ENCODE results near the gene GMEB2. TPM values are rescaled to one million over a fixed set of nuclear protein-coding genes. Genes with fewer than 3 reads are reported as not detected.
"Not testable (repeated sequence)": the region's sequence is repeated elsewhere in the genome, so short reads cannot be mapped to it uniquely, and the experiment has no call there.

The GMEB2 gene
- total RNA-seq, 1 experiment from 2014 or later: 10.4 TPM

DNA sequence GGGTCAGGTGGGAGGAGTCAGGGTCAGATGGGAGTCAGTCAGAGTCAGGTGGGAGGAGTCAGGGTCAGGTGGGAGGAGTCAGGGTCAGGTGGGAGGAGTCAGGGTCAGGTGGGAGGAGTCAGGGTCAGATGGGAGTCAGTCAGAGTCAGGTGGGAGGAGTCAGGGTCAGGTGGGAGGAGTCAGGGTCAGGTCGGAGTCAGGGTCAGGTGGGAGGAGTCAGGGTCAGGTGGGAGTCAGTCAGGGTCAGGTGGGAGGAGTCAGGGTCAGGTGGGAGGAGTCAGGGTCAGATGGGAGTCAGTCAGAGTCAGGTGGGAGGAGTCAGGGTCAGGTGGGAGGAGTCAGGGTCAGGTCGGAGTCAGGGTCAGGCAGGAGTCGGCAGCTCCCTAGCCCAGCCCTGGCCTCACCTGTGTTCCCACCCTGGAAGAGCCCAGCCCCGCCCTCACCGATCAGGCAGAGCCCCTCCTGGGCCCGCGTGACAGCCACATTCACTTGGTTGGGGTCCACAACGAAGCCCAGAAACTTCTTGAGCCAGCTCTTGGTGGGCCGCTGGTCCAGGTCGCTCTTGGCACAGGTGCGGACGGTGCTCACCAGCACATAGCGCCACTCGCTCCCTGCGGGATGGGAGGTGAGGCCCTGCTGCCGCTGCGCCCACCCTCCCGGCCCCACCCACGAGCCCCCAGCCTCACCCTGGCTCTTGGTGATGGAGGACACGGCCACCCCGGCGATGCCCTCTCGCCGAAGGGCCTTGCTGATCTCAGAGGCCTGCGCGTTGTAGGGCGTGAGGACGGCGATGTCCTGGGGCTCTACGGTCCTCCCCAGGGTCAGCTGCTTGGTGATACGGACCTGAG, 67.2 kb downstream of the GMEB2 start:
- not testable (repeated sequence) for H3K4me3 ChIP-seq; H3K27ac ChIP-seq; H3K4me1 ChIP-seq (replicated peaks); H3K27me3 ChIP-seq (replicated peaks); H3K9me3 ChIP-seq (replicated peaks); DNase-seq (ENCODE audit: low read depth in 1 of 2, low spot score in 2 of 2)
- H3K36me3 ChIP-seq: peaks cover 34% of the 10 kb centered on the region

DNA sequence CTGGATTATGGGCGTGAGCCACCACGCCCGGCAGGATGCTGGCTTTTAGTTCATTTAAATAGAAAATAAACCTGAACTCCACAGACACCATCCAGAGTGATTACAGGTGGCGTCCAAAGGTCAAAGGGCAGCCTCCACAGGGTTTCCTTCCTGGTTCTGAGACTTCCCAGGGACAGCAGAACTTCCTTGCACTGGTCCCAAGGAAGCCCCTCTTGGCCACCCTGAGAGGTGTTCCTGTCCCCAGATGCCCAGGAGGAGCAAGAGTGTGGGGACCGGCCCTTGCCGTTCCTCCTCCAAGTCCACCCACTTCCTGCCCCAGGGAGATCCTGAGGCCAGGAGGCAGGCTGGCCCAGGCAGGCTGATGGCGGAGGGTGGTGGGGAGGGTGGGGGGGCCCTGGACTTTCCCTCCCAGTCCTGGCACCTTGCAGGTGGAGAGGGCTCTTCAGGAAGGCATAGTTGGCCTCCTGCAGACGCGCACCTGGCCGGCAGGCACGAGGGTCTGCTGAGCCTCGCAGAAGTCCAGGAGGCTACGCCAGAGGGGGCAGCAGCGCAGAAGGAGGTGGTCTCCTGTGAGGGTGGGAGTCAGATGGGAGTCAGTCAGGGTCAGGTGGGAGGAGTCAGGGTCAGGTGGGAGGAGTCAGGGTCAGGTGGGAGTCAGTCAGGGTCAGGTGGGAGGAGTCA, 68.0 kb downstream of the GMEB2 start:
- H3K4me3 ChIP-seq: no peak overlapping the region
- H3K9me3 ChIP-seq (replicated peaks): no peaks in the 10 kb centered on the region
- no peak for DNase-seq (ENCODE audit: low read depth in 1 of 2, low spot score in 2 of 2)
- H3K27ac ChIP-seq: no peak overlapping the region
- H3K4me1 ChIP-seq (replicated peaks): no peaks in the 10 kb centered on the region; the same call in 1 of the 2 replicates
- no peaks in the 10 kb centered on the region for H3K27me3 ChIP-seq (replicated peaks)
- H3K36me3 ChIP-seq: peaks cover 27% of the 10 kb centered on the region

DNA sequence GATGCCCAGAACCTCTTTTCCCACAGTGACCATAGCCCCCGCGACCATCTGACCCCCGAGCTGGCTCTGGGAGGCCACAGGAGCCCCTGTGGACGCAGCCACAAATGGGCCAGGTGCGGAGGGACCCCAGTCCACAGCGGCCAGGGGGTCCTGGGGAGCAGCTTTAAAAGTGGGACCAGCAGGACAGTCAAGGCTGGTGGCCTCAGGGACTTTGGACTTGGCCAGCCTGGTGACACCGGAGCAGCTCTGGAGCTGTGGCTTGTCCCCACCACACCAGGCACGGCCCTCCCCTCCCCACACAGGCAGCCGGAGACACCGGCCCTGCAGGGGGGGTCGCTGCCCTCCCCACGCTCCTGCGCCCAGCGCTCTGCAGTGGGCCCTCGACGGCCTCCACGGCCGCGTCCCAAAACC, 69.4 kb downstream of the GMEB2 start:
- 0 out of 2 replicates have a peak, but pooled peaks cover 3% of the 10 kb centered on the region for H3K9me3 ChIP-seq (replicated peaks)
- H3K36me3 ChIP-seq: peaks cover 16% of the 10 kb centered on the region
- H3K27me3 ChIP-seq (replicated peaks): 0 out of 2 replicates have a peak, but pooled peaks cover 6% of the 10 kb centered on the region
- H3K27ac ChIP-seq: no peak overlapping the region
- DNase-seq (ENCODE audit: low read depth in 1 of 2, low spot score in 2 of 2): no peak
- H3K4me3 ChIP-seq: no peak overlapping the region
- peaks cover 5% of the 10 kb centered on the region for H3K4me1 ChIP-seq (replicated peaks)

DNA sequence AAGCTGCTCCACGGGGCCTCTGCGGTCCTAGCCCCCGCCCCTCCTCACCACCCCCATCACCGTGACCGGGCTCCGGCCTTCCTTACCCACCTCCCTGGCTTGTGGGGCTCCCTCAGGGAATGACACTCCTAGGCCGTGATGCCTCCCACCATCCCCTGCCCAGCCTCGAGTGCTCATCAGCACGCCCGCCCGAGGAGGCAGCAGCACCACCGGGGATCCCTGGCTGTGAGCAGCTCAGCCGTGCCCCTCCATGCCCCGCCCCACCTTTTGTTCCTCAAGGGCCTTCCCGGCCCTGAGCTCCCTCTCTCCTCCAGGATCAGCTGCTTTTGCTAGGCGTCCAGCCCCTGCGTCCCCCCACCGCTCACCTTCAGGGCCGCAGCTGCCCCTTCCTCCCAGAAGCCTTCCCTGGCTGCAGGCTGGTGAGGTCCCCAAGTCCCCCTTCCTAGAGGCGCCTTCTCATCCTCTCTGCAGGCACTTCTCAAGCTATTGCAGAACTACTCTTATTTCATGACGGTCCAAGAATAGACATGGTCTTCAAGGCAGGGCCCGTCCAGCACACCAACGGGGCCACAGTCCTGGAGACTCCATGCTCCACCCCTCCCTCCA, 69.9 kb downstream of the GMEB2 start:
- H3K27ac ChIP-seq: no peak overlapping the region
- 0 out of 2 replicates have a peak, but pooled peaks cover 6% of the 10 kb centered on the region for H3K27me3 ChIP-seq (replicated peaks)
- peaks cover 5% of the 10 kb centered on the region for H3K4me1 ChIP-seq (replicated peaks)
- H3K36me3 ChIP-seq: peaks cover 14% of the 10 kb centered on the region
- DNase-seq (ENCODE audit: low read depth in 1 of 2, low spot score in 2 of 2): no peak
- 0 out of 2 replicates have a peak, but pooled peaks cover 3% of the 10 kb centered on the region for H3K9me3 ChIP-seq (replicated peaks)
- no peak overlapping the region for H3K4me3 ChIP-seq

DNA sequence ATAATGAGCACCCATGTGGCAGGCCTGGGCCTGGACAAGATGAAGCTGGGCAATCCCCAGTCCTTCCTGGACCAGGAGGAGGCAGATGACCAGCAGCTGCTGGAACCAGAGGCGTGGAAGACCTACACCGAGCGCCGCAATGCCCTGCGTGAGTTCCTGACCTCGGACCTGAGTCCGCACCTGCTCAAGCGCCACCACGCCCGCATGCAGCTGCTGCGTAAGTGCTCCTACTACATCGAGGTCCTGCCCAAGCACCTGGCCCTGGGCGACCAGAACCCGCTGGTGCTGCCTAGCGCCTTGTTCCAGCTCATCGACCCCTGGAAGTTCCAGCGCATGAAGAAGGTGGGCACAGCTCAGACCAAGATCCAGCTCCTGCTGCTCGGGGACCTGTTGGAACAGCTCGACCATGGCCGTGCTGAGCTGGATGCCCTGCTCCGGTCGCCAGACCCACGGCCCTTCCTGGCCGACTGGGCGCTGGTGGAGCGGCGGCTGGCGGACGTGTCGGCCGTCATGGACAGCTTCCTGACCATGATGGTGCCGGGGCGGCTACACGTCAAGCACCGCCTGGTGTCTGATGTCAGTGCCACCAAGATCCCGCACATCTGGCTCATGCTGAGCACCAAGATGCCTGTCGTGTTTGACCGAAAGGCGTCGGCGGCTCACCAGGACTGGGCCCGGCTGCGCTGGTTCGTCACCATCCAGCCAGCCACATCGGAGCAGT, 71.1 kb downstream of the GMEB2 start:
- no peak for DNase-seq (ENCODE audit: low read depth in 1 of 2, low spot score in 2 of 2)
- Histone ChIP-seq H3K9me3 (replicated peaks) (0 out of 2 replicates have a peak, but pooled peaks cover 3% of the 10 kb centered on the region), H3K4me3 (no peak overlapping the region), H3K27ac (no peak overlapping the region), H3K4me1 (replicated peaks) (peaks cover 5% of the 10 kb centered on the region), H3K27me3 (replicated peaks) (peaks cover 6% of the 10 kb centered on the region; the same call in 1 of the 2 replicates), H3K36me3 (peaks cover 8% of the 10 kb centered on the region)

DNA sequence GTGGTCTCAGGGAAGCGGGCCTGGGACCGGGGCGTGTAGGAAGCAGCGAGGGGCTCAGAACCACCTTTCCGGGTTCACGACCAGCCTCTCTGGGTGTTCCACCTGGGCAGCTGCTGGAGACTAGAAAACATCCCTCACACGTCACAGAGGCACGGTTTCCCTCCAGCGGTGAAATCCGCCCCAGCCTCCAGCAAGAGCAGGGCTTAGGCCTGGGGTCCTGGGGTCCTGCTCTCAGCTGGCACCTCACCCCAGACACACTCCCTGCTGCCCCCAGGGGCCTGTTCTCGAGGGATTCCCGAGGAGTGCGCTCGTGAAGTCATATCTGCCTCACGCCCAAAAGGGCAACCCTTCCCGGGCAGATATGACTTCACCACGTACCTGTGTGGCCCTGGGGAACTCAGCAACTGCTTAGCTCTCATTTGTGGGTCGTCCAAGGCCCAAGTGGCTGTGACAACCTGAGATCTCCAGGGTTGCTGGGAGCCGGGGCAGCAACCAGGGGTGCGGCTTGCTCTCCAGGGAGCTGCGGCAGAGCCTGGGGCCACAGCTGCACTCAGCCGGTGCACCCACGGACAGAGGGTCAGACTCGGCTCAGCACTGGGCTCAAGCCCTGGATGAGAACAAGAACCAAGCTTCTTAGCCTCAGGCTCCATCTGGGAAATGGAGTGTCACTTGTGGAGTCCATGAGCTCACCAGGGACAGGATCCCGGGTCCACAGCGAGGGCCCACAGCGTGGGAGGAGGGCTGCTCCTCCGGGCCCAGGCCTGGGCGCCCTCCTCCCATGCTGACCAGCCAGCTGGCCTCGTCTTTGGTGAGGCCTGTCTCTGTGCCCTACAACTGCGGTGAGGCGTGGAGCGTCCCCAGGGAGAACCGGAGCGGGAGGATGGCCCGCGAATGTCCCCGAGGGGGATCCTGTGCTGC, 72.3 kb downstream of the GMEB2 start:
- Histone ChIP-seq H3K4me1 (replicated peaks) (peaks cover 5% of the 10 kb centered on the region), H3K4me3 (no peak overlapping the region), H3K27me3 (replicated peaks) (peaks cover 9% of the 10 kb centered on the region; the same call in 1 of the 2 replicates), H3K36me3 (no peaks in the 10 kb centered on the region), H3K9me3 (replicated peaks) (0 out of 2 replicates have a peak, but pooled peaks cover 3% of the 10 kb centered on the region), H3K27ac (no peak overlapping the region)
- no peak for DNase-seq (ENCODE audit: low read depth in 1 of 2, low spot score in 2 of 2)

DNA sequence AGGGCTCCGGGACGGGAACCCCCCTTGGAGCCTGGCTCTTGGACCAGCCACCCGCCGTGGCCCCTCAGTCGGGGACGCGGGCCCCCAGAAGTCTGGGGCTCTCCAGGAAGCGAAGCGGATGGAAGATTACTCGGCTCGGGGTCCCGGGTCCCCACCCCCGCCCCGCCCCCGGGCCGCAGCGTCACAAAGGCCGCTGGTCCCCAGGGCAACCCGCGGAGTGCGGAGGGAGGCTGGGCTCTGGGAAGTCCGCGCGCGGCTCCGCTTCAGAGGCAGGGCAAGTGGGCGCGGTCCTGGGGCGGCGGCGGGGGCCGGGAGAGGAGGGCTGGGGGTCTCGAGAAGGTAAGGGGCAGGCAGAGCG, 73.0 kb downstream of the GMEB2 start, which contains the start of gene FNDC11:
Gene FNDC11 (plus strand): TSS at position 227 of the 358 bp plus-strand sequence. CDS start 1,505 bp downstream, outside the sequence.
- Histone ChIP-seq H3K4me1 (replicated peaks) (peaks cover 5% of the 10 kb centered on the region), H3K9me3 (replicated peaks) (0 out of 2 replicates have a peak, but pooled peaks cover 3% of the 10 kb centered on the region), H3K4me3 (peak within 1 kb of the TSS; percentile 37), H3K27ac (no peak within 1 kb of the TSS), H3K27me3 (replicated peaks) (peaks cover 13% of the 10 kb centered on the region; the same call in 1 of the 2 replicates), H3K36me3 (no peaks in the 10 kb centered on the region)
- no peak for DNase-seq (ENCODE audit: low read depth in 1 of 2, low spot score in 2 of 2)

DNA sequence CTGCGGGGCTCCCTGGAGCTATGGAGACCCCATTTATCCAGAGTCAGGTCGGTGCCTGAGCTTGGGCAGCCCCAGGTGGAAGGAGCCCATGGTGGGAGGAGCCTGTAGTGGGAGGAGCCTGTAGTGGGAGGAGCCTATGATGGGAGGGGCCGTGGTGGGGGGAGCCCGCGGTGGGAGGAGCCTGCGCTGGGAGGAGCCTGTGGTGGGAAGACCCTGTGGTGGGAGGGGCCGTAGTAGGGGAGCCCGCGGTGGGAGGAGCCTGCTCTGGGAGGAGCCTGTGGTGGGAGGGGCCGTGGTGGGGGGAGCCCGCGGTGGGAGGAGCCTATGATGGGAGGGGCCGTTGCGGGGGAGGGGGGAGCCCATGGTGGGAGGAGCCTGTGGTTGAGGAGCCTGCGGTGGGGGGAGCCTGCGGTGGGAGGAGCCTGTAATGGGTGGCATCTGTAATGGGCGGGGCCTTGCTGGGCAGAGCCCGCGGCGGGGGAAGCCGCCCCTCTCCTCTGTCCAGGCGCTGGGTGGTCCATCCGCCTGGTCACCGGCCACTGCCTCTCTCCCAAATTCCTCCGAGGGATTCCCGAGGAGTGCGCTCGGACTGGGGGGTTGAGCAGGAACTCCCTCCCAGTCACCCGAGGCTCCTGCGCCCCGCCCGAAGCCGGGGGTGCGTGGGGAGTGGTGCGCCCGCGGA, 73.5 kb downstream of the GMEB2 start:
- no peaks in the 10 kb centered on the region for H3K36me3 ChIP-seq
- DNase-seq (ENCODE audit: low read depth in 1 of 2, low spot score in 2 of 2): peak; percentile 53 to 87
- peaks cover 18% of the 10 kb centered on the region for H3K27me3 ChIP-seq (replicated peaks)
- 0 out of 2 replicates have a peak, but pooled peaks cover 3% of the 10 kb centered on the region for H3K9me3 ChIP-seq (replicated peaks)
- peak overlapping the region; percentile 37 for H3K4me3 ChIP-seq
- H3K4me1 ChIP-seq (replicated peaks): peaks cover 5% of the 10 kb centered on the region
- no peak overlapping the region for H3K27ac ChIP-seq

DNA sequence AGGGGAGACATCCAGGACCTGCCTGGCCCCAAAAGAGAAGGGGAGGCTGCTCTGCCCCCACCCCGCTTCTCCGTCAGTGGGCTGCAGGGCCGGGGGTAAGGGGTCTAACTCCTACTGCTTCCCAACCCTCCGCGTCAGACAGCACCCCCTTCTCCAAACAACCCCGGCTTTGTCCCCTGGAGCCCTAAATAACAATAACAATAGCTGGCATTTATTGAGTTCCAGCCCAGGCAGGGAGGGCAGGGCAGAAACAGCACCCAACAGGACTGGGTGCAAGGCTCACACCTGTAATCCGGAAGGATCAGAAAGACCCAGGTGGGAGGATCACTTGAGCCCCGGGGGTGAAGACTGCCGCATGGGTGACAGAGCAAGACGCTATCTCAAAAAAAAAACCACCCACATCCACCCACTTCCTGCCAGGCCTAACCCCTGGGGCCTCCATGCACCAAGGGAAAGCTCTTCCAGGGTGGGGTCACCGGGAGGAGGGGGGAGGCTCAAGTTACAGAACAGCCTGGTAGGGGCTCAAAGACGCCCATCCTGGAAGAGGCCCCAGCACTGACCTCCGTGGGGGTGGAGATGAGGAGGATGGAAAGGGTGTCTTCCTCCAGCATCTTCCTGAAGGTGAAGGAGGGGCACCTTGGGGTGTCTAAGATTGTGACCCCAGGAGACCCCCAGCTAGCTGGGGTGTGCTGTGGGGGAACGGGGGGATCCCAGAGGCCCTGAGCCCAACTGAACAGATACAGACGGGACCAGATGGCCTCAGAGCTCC, 74.2 kb downstream of the GMEB2 start:
- Histone ChIP-seq H3K36me3 (no peaks in the 10 kb centered on the region), H3K27ac (no peak overlapping the region), H3K4me3 (no peak overlapping the region), H3K9me3 (replicated peaks) (0 out of 2 replicates have a peak, but pooled peaks cover 3% of the 10 kb centered on the region), H3K27me3 (replicated peaks) (peaks cover 25% of the 10 kb centered on the region), H3K4me1 (replicated peaks) (peaks cover 5% of the 10 kb centered on the region)
- DNase-seq (ENCODE audit: low read depth in 1 of 2, low spot score in 2 of 2): no peak

DNA sequence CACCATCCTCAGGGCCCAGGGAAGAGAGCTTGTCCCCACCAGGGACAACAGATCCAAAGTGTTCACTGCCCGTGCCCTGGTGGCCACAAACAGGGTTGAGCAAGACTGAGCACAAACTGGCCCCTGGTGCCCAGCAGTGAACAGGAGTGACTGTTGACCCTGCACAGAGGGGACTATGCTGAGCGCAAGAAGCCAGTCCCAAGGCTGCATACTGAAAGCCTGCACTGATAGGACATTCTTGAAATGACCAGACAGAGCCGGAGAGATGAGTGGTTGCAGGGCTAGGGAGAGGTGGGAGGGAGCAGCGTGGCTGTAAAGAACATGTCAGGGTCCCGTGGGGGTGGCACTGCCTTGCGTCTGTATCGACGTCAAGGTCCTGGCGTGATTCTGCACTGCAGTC, 75.8 kb downstream of the GMEB2 start:
- peaks cover 5% of the 10 kb centered on the region for H3K4me1 ChIP-seq (replicated peaks)
- no peak for DNase-seq (ENCODE audit: low read depth in 1 of 2, low spot score in 2 of 2)
- H3K9me3 ChIP-seq (replicated peaks): 0 out of 2 replicates have a peak, but pooled peaks cover 3% of the 10 kb centered on the region
- H3K36me3 ChIP-seq: no peaks in the 10 kb centered on the region
- H3K4me3 ChIP-seq: no peak overlapping the region
- peaks cover 34% of the 10 kb centered on the region for H3K27me3 ChIP-seq (replicated peaks)
- H3K27ac ChIP-seq: no peak overlapping the region

DNA sequence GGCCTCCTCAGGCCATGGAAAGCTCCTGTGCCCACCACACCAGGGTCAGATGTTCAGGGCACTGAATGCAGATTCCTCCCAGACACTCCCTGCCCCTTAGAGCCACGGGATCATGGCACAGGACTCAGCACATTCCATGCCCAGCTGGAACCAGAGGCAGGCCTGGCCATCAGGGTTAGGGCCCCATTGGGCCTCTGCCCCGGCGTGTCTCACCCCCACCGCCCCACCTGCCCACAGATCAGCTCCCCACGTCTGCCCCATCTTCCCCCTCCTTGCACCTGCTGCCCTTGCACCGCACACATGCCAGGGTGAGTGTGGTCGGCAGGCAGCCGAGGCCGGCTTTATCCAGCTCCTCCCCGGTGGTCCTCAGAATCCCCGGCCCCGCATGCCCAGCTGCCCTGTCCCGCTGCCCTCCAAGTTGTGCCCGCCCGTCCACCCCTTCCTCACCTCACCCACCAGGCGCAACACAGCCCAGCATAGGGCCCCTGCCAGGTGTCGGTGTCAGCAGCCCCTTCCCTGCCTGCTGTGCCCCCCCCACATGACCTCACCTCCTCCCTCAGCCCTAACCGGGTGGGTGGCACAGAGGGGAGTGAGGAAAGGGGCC, 77.1 kb downstream of the GMEB2 start:
- Histone ChIP-seq H3K4me3 (no peak overlapping the region), H3K9me3 (replicated peaks) (0 out of 2 replicates have a peak, but pooled peaks cover 3% of the 10 kb centered on the region), H3K27ac (no peak overlapping the region), H3K4me1 (replicated peaks) (peaks cover 5% of the 10 kb centered on the region), H3K36me3 (no peaks in the 10 kb centered on the region), H3K27me3 (replicated peaks) (peaks cover 34% of the 10 kb centered on the region)
- no peak for DNase-seq (ENCODE audit: low read depth in 1 of 2, low spot score in 2 of 2)
